Epithelial cell of esophagus (primary cell): ENCODE measurements around the gene GRB10.

Experiments used
- DNase-seq: peaks from one replicate; pipeline ENCODE4 v3.0.0; 2010; ENCODE audit warnings: low read depth
- H3K4me3 ChIP-seq: 2 replicates; pipeline ENCODE4 v1.5.1; 2011; ENCODE audit warnings: mild to moderate bottlenecking, low read length, control low read depth
- CTCF ChIP-seq: IDR thresholded peaks from 2 replicates; pipeline ENCODE4 v1.5.1; 2011; ENCODE audit warnings: low read depth, mild to moderate bottlenecking, low read length, control low read depth, inconsistent platforms; ENCODE audit not compliant: insufficient read depth; ENCODE audit errors: missing control alignments

GRB10 gene

GRCh38 chr7:50614721-50615518 lies 167.8 kb downstream of the GRB10 start:
- DNase-seq = peak; percentile 16
- peak; percentile 29 for TF ChIP-seq CTCF
- H3K4me3 ChIP-seq = no peak overlapping the region

- no peak for DNase-seq
- no peak overlapping the region for H3K4me3 ChIP-seq
- TF ChIP-seq CTCF = no peak
Observed at GRCh38 chr7:50613473-50613872, 169.2 kb downstream of the GRB10 start.

- TF ChIP-seq CTCF = no peak
- no peak overlapping the region for H3K4me3 ChIP-seq
- no peak for DNase-seq
Observed at GRCh38 chr7:50612704-50613103, 170.0 kb downstream of the GRB10 start.

GRCh38 chr7:50610521-50611277 lies 172.0 kb downstream of the GRB10 start:
- H3K4me3 ChIP-seq = no peak overlapping the region
- DNase-seq = peak; percentile 72
- TF ChIP-seq CTCF = no peak

GRCh38 chr7:50608196-50608906 lies 174.3 kb downstream of the GRB10 start:
- no peak for TF ChIP-seq CTCF
- no peak for DNase-seq
- H3K4me3 ChIP-seq = no peak overlapping the region

GRCh38 chr7:50607524-50608125 lies 175.1 kb downstream of the GRB10 start:
- no peak for DNase-seq
- H3K4me3 ChIP-seq = no peak overlapping the region
- no peak for TF ChIP-seq CTCF
